ENCODE results near the gene MYO9A. TPM values are rescaled to one million over a fixed set of nuclear protein-coding genes. Genes with fewer than 3 reads are reported as not detected.

MYO9A gene
- total RNA-seq, 1 experiment from 2014 or later, result 21.4 TPM

DNA sequence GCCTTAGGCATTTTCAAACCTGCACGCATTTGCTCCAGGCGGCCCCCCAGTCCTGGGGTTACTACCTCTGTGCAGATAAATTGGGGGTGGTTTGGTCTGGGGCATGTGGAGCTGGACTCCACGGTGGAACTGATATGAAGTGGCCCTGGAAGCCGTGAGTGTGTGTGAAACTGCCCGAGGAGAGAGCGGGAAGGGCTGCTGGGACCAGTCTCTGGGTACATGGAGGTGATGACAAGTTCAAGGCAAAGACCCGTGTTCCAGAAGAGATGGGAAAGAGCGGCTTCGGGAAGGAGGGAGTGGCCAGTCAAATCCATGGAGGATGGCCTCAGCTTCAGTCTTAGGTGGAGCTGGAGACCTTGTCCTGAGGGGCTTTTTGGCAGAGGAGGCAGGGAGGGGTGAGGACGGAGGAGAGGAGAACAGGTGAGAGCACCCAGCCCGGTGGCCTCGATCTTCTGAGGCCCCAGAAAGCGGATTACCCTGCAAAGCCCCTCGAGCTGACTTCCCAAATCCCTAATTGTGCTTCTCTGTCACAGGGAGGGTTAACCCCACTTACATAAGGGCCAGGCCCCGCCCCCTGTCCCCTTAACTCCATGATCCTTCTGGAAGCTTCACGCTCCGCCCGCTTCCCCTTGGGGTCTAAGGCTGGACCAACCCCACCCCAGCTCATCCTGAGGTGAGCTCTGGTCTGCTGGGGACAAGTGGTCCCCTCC, 309.5 kb downstream of the MYO9A start:
- DNase-seq (ENCODE audit: low read depth), result no peak

DNA sequence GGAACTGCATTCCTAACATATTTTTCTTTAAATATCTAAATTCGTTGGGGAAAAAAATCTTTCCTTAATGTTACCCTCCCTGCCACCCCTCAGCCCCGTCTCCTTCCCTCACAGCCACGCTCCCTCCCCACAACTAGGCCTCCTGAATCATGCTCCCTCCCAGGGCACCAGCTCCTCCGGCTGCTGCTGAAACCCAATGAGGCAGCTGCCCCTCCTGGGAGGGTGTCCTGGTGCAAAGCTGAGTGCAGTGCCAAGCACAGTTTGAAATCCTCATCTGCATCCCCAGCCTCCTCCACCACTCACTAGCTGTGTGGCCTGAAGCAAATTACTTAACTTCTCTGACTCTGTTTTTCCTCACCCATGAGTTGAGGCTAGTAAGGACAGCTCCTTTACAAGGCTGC, 310.3 kb downstream of the MYO9A start:
- DNase-seq (ENCODE audit: low read depth), result peak; percentile 35

DNA sequence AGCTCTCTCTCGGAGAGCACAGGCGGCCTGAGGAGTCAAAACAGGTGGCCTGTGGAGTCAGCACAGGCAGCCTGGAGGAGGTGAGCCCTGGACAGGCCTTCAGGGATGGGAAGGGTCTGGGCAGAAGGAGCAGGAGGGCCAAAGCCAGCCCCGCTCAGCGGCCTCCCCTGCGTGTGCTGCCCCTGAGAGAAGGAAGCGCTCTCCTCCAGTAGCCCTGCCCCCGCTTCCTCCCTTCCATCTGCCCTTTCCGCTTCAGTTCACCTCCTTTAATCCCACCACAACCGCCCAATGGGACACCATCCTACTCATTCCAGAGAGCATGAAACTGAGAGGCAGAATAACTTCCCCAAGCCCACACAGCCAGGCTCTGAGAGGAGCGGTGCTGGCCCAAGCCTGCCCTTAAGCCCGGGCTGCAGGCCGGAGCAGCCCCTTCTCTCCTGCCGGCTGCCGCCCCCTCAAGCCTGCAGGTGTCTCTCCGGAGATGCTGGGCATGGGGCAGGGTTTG, 310.8 kb downstream of the MYO9A start:
- no peak for DNase-seq (ENCODE audit: low read depth)

DNA sequence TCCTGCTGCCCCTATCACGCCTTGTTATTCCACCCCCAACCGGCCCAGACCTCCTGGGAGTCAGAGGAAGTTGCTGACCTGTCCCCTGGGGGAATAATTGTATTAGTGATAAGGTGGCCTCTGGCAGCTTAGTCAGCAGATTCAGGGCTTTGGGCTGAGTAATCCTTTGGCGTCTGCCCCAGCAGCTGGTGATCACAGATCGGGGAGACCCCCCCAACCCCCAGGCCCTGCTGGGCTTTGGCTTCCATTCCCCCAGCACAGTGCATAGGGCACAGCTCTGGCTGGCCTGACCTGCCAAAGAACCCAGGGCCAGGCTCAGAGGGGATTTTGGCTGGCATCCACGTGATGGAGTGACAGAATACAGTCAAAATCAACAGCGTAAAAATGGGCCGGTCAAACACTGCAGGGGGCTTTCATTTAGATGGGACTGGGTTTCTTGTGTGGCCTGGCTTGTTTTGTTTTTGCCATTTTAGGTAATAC, 311.5 kb downstream of the MYO9A start:
- peak; percentile 81 for DNase-seq (ENCODE audit: low read depth)

DNA sequence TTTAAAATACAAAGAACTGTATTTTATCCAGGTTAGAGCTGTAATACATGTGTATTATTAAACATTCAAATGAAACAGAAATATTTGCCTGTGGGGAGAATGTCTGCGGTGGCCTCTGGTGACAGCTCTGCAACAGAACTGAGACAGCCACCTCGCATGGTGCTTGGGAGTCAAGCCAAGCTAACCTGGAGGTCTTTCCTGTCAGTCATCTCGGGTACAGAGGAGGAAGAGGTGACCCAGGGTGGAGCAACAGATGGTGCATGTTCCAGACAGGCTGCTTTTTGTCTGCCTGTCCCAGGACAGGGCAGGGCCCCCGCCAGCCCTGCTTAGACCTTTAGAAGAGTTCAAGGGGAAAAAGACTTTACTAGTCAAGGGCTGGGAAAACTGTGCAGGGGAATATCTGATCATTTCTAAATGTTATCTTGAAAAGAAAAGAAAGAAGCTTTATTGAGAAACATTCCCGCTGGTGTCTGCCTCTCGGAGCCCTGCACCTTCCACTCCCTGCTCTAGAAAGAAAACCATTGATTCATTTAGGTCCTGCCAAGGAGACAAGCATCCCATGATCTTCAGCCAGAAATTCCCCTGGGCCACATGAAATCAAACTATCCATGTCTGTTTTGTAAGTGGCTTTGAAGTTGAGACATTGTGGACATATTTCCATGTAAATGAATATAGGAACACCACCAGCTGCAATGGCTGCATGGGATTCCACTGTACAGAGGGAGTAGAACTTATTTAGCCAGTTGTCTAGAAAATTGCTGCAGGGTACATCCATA, 313.1 kb downstream of the MYO9A start:
- DNase-seq (ENCODE audit: low read depth), result peak; percentile 51

DNA sequence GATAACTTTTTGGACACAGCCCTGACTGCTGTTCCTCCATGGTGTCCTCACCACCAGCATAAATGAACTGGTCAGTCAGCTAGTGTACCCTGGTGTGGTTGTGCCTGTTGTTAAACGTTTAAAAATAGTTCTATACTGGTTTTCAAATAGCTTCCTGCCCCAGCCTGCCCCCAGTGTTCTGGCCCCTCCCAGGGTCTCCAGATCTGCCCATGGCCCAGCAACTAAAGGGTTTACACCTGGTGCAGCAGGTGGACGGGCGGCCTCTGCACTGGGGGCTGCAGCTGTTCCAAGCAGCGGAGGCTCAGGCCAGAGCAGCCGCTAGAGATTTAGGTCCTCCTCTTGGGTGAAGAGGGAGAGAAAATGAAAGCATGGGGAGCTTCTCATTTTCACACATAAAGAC, 313.7 kb downstream of the MYO9A start:
- no peak for DNase-seq (ENCODE audit: low read depth)

DNA sequence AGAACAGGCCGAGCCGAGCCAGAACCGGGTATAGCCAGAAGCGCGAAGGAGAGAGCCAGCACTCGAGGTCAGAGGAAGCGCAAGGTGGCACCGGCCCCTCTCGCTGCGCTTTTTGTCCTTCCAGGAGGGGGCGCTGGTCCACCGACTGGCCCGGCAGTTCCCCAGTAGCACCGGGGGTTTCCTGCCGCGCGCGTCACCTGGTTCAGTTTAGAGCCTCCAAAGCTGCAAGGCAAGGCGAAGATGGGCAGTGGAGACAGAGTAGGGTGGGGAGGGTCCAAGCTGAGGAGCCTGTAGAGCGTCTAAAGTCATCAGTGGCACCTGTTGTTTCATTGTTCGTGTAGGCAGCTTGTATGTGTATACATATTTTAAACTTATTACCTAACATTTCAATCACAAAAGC, 315.2 kb downstream of the MYO9A start:
- no peak for DNase-seq (ENCODE audit: low read depth)

DNA sequence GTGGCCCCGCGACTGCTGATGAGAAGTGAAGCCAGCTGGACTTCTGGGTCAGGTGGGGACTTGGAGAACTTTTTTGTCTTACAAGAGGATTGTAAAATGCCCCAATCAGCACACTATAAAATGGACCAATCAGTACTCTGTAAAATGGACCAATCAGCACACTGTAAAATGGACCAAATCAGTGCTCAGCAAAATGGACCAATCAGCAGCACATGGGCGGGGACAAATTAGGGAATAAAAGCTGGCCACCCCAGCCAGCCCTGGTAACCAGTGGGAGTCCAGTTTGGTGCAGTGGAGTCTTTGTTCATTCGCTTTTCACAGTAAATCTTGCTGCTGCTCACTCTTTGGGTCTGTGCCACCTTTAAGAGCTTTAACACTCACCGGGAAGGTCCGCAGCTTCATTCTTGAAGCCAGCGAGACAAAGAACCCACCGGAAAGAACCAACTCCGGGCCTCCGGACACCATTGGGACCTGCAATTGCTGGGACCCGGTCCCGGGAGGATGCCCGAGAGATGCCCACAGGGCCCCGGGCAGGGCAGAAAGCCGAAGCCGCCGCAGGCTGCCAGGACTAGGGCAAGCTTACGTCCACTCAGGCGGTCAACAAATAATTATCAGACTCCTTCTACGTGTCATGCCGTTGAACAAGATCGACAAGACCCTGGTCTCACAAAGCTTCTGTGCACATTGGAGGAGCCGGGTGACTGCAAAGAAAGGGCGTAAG, 315.9 kb downstream of the MYO9A start:
- no peak for DNase-seq (ENCODE audit: low read depth)

DNA sequence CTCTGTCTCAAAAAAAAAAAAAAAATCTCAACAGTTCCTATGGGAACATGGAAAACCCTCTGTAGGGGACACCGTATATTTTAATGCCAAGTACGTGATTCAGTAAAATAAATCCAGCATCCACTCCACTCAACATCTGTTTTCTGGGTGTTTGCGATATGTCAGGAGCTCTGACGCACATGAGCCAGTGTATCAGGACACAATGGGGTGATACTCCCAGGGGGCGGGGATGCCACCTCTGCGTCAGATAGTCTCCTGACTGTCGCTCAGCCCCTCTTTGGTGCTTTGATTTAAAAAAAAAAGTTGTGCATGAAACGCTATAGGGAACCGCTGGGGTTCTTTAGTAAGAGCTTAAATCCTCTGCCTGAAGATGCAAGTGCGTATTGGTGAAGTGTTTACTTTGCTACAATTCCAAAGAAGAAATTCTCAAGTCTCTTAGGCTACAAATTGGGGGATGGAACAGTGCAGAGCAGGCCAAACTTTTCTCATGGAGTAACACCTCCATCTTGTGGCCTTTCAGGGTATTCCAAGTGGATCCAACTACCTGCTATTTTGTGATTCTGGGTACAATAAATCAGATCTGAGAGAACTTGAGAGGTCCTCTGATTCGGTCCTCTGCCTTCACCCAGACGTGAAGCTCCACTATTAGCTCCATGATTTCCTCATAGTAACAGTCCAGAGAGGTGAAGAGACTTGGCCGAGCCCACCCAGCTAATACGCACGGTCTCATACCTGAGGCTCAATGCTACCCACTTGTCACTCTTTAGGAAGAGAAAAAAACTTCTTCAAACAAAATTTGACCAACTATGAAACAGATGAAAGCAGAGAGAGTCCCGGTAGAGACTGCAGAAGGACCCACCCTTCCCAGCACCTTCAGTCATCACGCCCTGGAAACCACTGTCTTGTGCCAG, 316.9 kb downstream of the MYO9A start:
- DNase-seq (ENCODE audit: low read depth), result peak; percentile 71

DNA sequence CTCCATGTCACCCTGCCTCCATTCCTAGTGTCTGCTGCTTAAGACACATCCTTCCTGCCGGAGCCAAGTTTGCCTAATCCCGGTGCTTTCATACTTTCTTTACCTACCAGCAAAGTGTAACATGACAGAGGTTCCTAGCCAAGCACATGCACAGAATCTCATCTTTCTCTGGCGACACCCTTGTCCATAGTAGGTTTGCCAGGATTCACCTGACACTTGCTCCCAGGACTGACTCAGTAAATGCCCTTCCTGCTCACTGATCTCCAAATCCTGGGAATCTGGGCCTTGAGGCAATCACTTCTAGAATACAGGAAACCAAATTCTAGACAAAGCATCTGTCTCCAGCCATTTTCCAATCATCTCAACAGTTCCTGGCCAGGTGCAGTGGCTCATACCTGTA, 317.8 kb downstream of the MYO9A start:
- peak; percentile 32 for DNase-seq (ENCODE audit: low read depth)

DNA sequence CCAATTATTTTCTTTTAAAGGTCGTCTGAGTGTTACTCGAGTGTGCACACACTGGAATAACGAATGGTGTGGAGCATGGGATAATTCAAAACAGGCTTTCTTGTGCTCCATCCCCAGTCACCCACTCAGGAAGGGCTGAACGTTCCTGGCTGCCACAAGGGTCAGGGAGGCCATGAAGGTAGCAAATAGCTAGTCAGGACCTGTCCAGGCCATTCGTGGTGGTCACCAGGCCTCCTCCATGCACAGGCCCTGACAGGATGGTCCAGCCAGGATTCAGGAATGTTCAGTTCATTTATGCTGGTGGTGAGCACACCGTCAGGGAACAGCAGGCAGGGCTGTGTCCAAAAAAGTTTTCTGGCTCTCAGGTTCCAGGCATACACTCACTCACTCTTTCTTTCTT, 319.3 kb downstream of the MYO9A start:
- no peak for DNase-seq (ENCODE audit: low read depth)

DNA sequence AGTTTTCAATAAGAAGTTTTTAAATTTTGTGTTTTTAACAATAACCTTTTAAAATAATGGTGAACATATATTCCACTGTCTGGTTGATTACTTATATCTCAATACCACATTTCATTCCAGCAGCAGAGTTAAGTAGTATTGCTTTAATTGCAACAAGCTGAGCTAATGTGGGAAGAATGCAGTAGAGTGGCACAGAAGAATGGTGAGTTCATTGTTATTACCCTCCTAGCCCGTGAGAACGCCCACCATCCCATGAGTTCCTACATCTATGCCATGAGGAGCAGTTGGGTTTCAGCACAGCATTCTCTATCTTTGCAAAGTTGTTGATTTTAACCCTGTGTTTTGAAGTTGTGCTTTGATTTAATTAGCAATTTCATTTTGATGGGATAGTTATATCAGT, 325.4 kb downstream of the MYO9A start:
- peak; percentile 70 for DNase-seq (ENCODE audit: low read depth)

DNA sequence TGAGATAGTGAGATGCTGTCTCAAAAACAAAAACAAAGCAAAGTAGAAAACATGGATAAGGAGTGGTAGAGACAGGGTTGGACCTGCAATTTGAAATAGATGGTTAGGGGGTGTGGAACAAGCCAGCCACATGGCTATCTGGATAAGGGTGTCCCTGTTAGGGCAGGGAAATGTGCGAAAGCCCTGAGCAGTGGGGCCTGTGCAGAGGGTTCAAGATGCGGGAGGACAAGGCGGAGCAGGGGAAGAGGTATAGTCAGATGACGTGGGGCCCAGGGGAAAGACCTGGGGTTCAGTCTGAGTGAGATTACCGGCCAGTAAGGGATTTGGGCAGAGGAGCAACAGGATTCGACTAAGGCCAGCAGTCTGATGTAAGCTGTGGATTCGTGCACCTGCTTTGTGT, 326.0 kb downstream of the MYO9A start:
- no peak for DNase-seq (ENCODE audit: low read depth)

DNA sequence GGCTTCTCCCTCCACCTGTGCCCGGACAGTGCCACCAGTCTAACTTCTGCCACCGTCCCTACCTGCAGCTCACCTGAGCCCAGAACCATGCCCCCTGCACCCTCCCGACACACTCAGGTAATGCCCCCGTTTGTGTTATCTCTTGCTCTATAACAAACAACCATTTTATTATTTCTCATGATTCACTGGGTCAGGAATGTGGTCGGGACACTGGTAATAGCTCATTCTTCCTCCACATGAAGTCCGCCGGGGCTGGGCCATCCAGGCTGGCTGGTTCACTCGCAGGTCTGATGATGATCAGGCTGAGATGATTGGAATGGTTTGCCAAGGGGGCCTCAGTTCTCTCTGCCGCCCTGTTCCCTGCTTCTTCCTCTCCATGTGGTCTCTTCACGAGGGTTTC, 327.9 kb downstream of the MYO9A start:
- peak; percentile 51 for DNase-seq (ENCODE audit: low read depth)

DNA sequence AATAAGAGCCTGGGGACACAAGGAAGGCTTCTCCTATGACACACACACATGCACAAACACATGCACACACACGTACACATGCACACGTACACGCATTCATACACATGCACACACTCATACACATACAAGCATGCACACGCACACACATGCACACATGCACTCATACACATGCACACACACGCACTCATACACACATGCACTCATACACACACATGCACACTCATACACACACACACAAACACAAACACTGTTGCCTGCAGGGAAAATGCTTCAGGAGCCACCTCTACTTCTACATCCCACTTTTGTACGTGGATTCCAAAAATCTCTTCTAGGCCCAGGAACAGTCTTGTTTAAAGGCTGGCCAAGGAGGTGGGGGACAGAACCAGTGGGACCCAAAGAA, 328.3 kb downstream of the MYO9A start:
- no peak for DNase-seq (ENCODE audit: low read depth)

DNA sequence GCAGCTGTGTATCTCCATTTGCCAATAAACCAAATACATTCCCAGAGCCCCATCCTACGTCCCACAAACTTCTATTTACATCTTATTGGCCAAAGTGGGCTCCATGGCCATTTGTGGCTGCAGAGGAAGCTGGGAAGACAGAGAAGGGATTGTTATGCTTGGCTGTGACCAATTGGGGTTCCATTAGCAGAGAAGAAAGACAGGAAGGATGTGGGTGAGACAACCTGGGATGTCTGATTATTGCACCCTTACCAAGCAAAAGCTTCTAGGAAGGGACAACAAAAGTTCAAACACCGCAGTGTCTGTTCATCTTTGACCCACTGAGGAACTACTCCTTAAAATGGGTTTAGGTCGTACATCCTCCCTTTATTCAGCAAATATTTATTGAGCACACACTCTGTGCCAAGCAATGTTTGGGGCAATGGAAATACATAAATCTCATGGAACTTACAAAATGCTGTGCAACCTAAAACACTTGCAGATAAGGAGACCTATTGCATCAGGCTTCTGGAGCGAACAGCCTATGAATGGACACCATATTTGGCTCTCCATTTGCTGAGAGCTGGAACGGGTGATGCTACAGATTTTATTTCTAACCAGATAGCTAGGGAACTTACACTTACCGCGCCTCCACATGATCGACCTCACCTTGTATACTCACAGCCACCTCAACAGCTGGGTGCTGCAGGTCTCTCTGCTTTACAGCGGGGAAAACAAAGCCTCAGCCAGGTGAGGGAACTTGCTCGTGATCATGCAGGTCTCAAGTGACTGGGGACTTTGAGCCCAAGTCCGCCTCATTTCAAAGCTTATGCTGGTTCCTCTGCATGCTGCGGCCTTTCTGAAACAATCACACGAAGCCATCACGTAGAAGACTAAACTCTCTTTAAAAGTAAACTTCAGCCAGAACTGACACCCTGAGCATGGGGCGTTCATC, 329.0 kb downstream of the MYO9A start:
- peak; percentile 17 for DNase-seq (ENCODE audit: low read depth)

DNA sequence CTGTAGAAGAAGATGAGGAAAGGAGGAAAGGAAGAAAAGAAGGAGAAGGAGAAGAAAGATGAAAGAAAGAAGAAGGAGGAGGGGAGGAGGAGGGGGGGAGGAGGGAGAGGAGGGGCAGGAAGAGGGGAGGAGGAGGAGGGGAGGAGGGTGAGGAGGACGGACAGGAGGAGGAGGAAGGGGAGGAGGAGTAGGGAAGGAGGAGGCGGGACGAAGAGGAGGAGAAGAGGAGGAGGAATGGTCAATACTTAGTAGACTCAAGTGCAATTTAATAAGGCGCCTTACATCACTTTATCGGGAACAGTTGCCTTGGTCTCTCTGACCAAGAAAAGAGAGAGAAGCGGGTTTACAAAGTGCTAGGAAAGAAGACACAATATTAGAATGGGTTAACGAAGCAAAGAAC, 331.3 kb downstream of the MYO9A start:
- no peak for DNase-seq (ENCODE audit: low read depth)

DNA sequence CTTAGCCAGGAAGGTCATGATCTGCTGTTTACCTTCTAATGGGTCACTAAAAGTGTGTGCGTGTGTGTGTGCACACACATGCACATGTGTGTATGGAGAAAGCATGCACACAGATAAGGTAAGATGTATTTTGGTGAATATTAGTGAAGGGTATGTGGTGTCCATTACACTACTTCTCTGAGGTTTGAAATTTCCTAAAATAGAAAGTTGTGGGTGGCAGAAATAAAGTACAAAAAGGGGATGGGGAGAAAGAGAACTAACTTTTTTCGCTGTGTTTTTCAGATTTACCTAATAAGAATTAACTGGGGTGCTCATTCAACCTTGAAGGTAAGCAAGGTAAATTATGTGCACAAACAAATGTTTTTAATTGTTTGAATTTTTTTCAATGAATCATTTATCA, 332.0 kb downstream of the MYO9A start:
- DNase-seq (ENCODE audit: low read depth), result no peak

DNA sequence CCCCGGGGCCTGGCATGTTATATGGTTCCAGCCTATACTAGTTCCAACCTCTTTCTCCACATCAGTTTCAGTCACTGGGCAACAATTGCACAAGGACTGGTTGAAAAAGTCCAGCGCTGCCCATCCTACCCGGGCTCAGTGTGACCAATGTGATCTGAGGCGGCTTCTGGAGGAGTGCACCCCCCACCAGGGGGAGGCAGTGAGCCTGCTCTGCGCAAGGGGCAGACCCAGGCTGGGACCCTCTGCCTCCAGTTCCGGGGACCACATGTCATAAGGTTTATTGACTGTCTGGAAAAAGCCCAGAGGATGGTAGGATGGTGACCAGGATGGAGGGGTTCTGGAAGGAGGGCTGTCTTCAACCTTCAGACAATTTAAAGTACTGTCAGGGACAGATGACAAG, 333.2 kb downstream of the MYO9A start:
- no peak for DNase-seq (ENCODE audit: low read depth)
